Stimulated activated CD4-positive, alpha-beta T cell treated with anti-CD3 and anti-CD28 coated beads, Interleukin-2, amount 100 ng/mL, for 48 hours (primary cell): ENCODE data around the gene GPR137B.
"Not testable (repeated sequence)": the region's sequence is repeated elsewhere in the genome, so short reads cannot be mapped to it uniquely, and the experiment has no call there.

Experiments used
- DNase-seq, 2 donors: peaks; one replicate each; pipeline ENCODE4 v3.0.0-alpha.2; 2020

GPR137B gene

GRCh38 chr1:236163463-236164153 lies 21.3 kb downstream of the GPR137B start:
- DNase-seq: no peak

- DNase-seq: no peak
Measured at GRCh38 chr1:236164273-236164672, 21.9 kb downstream of the GPR137B start.

GRCh38 chr1:236165238-236165981 lies 23.1 kb downstream of the GPR137B start:
- no peak for DNase-seq

- DNase-seq: no peak
Measured at GRCh38 chr1:236166041-236166440, 23.7 kb downstream of the GPR137B start.

- DNase-seq: no peak
Measured at GRCh38 chr1:236167154-236167553, 24.8 kb downstream of the GPR137B start.

GRCh38 chr1:236167578-236167977 lies 25.2 kb downstream of the GPR137B start:
- DNase-seq: no peak

- DNase-seq: no peak
Measured at GRCh38 chr1:236168716-236169429, 26.5 kb downstream of the GPR137B start.

- no peak for DNase-seq
Measured at GRCh38 chr1:236172041-236172579, 29.8 kb downstream of the GPR137B start.

GRCh38 chr1:236173174-236173767 lies 30.9 kb downstream of the GPR137B start:
- DNase-seq: no peak

- no peak for DNase-seq
Measured at GRCh38 chr1:236175642-236176336, 33.5 kb downstream of the GPR137B start.

- no peak for DNase-seq
Measured at GRCh38 chr1:236176337-236177336, 34.3 kb downstream of the GPR137B start.

GRCh38 chr1:236179634-236180033 lies 37.3 kb downstream of the GPR137B start:
- DNase-seq: no peak

- DNase-seq: no peak
Measured at GRCh38 chr1:236181059-236181458, 38.7 kb downstream of the GPR137B start.

- no peak for DNase-seq
Measured at GRCh38 chr1:236185687-236186086, 43.3 kb downstream of the GPR137B start.

- not testable (repeated sequence) for DNase-seq
Measured at GRCh38 chr1:236186471-236186870, 44.1 kb downstream of the GPR137B start.

- not testable (repeated sequence) for DNase-seq
Measured at GRCh38 chr1:236188084-236188483, 45.7 kb downstream of the GPR137B start.

GRCh38 chr1:236193184-236193583 lies 50.8 kb downstream of the GPR137B start:
- no peak for DNase-seq

GRCh38 chr1:236200925-236201324 lies 58.6 kb downstream of the GPR137B start:
- DNase-seq: no peak

- DNase-seq: no peak
Measured at GRCh38 chr1:236201786-236202185, 59.4 kb downstream of the GPR137B start.

GRCh38 chr1:236204039-236204438 lies 61.7 kb downstream of the GPR137B start:
- no peak for DNase-seq

GRCh38 chr1:236204656-236205055 lies 62.3 kb downstream of the GPR137B start:
- no peak for DNase-seq
